ENCODE results near the gene MYO1F.

GRCh38 chr19:8618751-8619150 is 41.5 kb upstream of the MYO1F start:
- TF ChIP-seq, protein P1, sequence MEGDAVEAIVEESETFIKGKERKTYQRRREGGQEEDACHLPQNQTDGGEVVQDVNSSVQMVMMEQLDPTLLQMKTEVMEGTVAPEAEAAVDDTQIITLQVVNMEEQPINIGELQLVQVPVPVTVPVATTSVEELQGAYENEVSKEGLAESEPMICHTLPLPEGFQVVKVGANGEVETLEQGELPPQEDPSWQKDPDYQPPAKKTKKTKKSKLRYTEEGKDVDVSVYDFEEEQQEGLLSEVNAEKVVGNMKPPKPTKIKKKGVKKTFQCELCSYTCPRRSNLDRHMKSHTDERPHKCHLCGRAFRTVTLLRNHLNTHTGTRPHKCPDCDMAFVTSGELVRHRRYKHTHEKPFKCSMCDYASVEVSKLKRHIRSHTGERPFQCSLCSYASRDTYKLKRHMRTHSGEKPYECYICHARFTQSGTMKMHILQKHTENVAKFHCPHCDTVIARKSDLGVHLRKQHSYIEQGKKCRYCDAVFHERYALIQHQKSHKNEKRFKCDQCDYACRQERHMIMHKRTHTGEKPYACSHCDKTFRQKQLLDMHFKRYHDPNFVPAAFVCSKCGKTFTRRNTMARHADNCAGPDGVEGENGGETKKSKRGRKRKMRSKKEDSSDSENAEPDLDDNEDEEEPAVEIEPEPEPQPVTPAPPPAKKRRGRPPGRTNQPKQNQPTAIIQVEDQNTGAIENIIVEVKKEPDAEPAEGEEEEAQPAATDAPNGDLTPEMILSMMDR (IDR thresholded peaks at IDR 0.05) = no peak
- TF ChIP-seq POLR2A (IDR thresholded peaks at IDR 0.05) = no peak
